Activated CD8-positive, alpha-beta T cell treated with anti-CD3 and anti-CD28 coated beads, Interleukin-2, amount 10 ng/mL, durations not matched to agents 7 days and 5 days (primary cell): ENCODE data around the gene COL16A1. TPM values are rescaled to one million over a fixed set of nuclear protein-coding genes. Genes with fewer than 3 reads are reported as not detected.

ENCODE experiments used
- ATAC-seq: fragments of 150-1000 bp; cut with Tn5 transposase; one replicate; pipeline ENCODE4 v1.10.0; 2021; ENCODE audit warnings: moderate library complexity
- CTCF ChIA-PET: fragments of 350-600 bp; sonication (Branson Sonifier 250); formaldehyde crosslinking; loops from one replicate; lab custom pipeline; 2021; ENCODE audit warnings: antibody characterized with exemption; lab: Charles Lee
- POLR2A ChIA-PET: fragments of 350-600 bp; sonication (Branson Sonifier 250); formaldehyde crosslinking; loops from one replicate; lab custom pipeline; 2021; ENCODE audit warnings: antibody characterized with exemption; lab: Charles Lee
- DNase-seq: peaks from one replicate; pipeline ENCODE4 v3.0.0-alpha.2; 2020
- H3K27ac Mint-ChIP-seq: one replicate; pipeline ENCODE4 v1.8.0; 2021; ENCODE audit warnings: mild to moderate bottlenecking, mixed read lengths
- H3K27me3 Mint-ChIP-seq: one replicate; pipeline ENCODE4 v1.8.0; 2021; ENCODE audit warnings: low read depth, mixed read lengths
- H3K36me3 Mint-ChIP-seq: one replicate; pipeline ENCODE4 v1.8.0; 2021; ENCODE audit warnings: low read depth, mixed read lengths
- H3K4me1 Mint-ChIP-seq: one replicate; pipeline ENCODE4 v1.8.0; 2021; ENCODE audit warnings: low read depth, mixed read lengths
- H3K4me3 Mint-ChIP-seq: one replicate; pipeline ENCODE4 v1.8.0; 2021; ENCODE audit warnings: mild to moderate bottlenecking, mixed read lengths
- H3K9me3 Mint-ChIP-seq: one replicate; pipeline ENCODE4 v1.8.0; 2022; ENCODE audit warnings: mixed read lengths; ENCODE audit not compliant: insufficient read depth
- total RNA-seq, 2 experiments: library from RNA; stranded (reverse); gene quantifications; one replicate each; pipeline ENCODE4 v1.2.3, GENCODE V29; 2021

COL16A1 gene
- total RNA-seq, 2 experiments from 2014 or later, result not detected

DNA sequence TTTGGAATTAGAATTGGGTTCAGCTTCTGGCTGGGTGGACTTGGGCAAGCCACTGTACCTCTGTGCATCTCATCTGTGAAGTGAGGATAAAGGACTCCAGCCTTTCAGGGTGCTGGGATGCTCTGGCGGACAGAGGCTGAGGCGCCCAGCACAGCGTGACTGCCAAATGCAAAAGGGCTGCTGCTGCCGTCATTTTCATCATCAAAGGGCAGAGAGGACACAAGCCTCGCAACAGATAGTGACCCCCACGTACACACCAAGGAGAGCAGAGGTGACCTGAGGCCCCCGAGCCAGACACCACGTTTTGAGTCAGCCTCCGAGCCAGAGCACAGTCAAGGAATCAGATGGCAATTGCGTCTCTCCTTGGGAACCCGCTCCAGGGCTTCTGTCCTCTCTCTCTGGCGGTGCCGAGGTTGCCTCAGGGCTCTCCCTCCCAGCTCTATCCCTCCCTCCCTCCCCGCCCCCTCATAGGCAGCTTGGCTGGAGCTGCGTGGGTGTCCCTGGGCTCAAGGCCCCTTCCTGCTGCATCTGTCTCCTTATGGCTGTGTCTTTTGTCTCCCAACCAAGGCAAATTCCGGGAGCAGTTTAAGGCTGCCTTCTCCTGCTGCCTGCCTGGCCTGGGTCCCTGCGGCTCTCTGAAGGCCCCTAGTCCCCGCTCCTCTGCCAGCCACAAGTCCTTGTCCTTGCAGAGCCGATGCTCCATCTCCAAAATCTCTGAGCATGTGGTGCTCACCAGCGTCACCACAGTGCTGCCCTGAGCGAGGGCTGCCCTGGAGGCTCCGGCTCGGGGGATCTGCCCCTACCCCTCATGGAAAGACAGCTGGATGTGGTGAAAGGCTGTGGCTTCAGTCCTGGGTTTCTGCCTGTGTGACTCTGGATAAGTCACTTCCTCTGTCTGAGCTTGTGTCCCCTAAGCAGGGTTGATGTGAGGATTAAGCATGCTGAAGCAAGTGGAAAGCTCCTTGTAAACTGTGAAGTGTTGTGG, 77.3 kb downstream of the COL16A1 start:
- POLR2A ChIA-PET, result no interaction called here
- Mint-ChIP-seq H3K9me3 (no peaks in the 10 kb centered on the region), H3K36me3 (peaks cover 11% of the 10 kb centered on the region), H3K27me3 (no peaks in the 10 kb centered on the region), H3K4me3 (no peak overlapping the region), H3K27ac (no peak overlapping the region), H3K4me1 (peaks cover 13% of the 10 kb centered on the region)
- no peak for DNase-seq
- CTCF ChIA-PET, result interaction anchor here (1.2 kb wide), 1 partner anchor 8 kb away, joined by 5 read pairs; no protein-coding TSS in a partner anchor
- ATAC-seq, result no peak

DNA sequence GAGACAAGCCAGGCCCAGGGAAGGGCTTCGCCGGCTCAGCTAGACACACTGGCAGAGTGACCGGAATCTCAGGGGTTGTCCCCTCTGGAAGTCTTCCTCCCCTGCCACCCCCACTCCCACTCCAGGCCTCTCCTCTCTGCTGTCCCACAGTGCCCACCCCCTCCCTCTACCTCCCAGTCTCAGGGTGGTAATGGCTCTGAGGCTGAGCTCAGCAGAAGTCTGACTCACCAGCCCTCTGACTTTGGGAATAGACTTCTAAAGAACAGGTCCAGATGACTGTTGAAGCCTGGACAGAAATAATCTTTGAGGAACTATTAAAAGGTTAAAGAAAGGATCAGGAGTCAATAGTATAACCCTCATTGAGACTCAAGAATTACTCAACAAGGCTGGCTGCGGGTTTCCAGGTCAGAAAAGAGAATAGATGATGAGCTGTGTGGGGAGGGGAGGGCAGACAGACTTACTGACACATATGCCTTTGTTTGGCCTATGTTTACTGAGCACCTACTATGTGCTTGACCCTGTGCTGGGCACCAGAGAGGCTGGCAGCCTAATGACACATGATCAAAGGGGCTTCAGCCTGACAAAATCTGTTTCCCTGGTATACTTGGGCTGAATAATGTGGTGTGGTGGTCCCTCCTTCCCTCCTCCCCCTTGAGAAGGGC, 78.1 kb downstream of the COL16A1 start:
- CTCF ChIA-PET, result no interaction called here
- POLR2A ChIA-PET, result no interaction called here

DNA sequence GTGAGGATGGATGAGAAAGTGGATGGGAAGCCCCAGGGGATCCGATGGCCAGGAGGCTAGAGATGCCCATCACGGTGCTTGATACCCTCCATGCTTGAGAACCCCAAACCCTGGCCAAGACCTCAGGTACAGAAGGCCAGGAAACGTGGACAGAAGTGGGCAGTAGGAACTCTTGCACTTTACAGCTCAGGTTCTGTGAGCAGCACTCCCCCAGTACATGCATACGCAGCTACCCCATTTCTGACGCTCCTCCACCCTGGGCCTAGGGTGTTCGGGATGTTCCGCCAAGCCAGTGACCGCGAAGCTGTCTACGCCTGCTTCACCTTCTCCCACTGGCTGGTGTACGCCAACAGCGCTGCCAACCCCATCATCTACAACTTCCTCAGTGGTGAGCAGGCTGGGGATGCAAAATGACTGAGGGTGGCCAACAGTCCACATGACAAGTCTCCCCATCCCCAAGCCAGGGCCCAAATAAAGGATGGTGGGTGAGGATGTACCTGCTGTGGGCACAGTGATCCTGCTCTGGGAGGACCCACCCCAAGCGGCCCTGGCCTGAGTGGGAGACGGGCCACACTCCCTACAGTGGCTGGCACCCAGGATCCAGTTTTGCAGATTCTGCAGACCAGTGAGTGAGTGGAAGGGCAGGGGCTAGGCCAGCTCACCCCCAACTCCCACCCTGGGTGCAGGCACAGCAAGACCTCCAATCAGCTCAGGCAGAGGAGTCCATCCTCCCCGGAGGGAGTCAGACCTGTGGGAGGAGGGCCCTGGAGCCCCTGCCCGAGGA, 78.9 kb downstream of the COL16A1 start:
- Mint-ChIP-seq H3K4me3 (no peak overlapping the region), H3K4me1 (peaks cover 13% of the 10 kb centered on the region), H3K36me3 (peaks cover 7% of the 10 kb centered on the region), H3K9me3 (no peaks in the 10 kb centered on the region), H3K27me3 (no peaks in the 10 kb centered on the region), H3K27ac (no peak overlapping the region)
- DNase-seq (no peak), ATAC-seq (no peak)
- CTCF ChIA-PET, result no interaction called here
- POLR2A ChIA-PET, result no interaction called here

More for the DNA sequence above, 78.1 kb downstream of the COL16A1 start:
- peaks cover 11% of the 10 kb centered on the region for H3K36me3 Mint-ChIP-seq
- no peaks in the 10 kb centered on the region for H3K9me3 Mint-ChIP-seq
- ATAC-seq, result no peak
- DNase-seq, result no peak
- no peak overlapping the region for H3K27ac Mint-ChIP-seq
- no peaks in the 10 kb centered on the region for H3K27me3 Mint-ChIP-seq
- peaks cover 13% of the 10 kb centered on the region for H3K4me1 Mint-ChIP-seq
- no peak overlapping the region for H3K4me3 Mint-ChIP-seq

DNA sequence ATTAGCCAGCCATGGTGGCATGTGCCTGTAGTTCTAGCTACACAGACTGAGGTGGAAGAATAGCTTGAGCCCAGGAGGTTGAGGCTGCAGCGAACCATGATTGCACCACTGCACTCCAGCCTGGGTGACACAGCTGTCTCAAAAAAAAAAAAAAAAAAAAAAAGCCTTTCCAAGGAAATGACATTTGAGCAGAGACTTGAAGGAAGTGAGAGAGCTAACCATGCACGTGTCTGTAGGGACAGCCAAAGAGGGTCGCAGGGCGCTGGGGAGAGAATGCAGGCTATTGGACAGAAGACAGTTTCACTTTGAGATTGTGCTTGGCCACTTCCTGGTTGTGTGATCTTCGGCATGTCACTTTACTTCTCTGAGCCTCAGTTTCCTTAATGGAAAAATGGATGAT, 79.5 kb downstream of the COL16A1 start:
- POLR2A ChIA-PET, result no interaction called here
- Mint-ChIP-seq H3K27me3 (no peaks in the 10 kb centered on the region), H3K9me3 (no peaks in the 10 kb centered on the region), H3K36me3 (peaks cover 5% of the 10 kb centered on the region), H3K27ac (peak overlapping the region; percentile 39), H3K4me1 (peaks cover 13% of the 10 kb centered on the region), H3K4me3 (no peak overlapping the region)
- CTCF ChIA-PET, result no interaction called here
- DNase-seq (no peak), ATAC-seq (no peak)

DNA sequence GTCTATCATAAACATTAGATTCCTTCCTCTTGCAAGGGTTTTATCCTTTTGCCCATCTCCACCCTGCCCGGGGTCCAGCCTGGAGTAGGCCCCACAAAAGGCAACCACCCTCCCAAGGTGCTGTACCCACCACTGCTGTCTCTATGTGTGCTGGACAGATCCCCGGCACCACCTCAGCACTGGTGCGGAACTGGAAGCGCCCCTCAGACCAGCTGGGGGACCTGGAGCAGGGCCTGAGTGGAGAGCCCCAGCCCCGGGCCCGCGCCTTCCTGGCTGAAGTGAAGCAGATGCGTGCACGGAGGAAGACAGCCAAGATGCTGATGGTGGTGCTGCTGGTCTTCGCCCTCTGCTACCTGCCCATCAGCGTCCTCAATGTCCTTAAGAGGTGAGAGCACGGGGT, 80.5 kb downstream of the COL16A1 start:
- H3K4me1 Mint-ChIP-seq, result peaks cover 13% of the 10 kb centered on the region
- no peaks in the 10 kb centered on the region for H3K9me3 Mint-ChIP-seq
- H3K27me3 Mint-ChIP-seq, result peaks cover 2% of the 10 kb centered on the region
- CTCF ChIA-PET, result no interaction called here
- H3K27ac Mint-ChIP-seq, result no peak overlapping the region
- ATAC-seq, result no peak
- DNase-seq, result no peak
- peaks cover 5% of the 10 kb centered on the region for H3K36me3 Mint-ChIP-seq
- no peak overlapping the region for H3K4me3 Mint-ChIP-seq
- POLR2A ChIA-PET, result no interaction called here

DNA sequence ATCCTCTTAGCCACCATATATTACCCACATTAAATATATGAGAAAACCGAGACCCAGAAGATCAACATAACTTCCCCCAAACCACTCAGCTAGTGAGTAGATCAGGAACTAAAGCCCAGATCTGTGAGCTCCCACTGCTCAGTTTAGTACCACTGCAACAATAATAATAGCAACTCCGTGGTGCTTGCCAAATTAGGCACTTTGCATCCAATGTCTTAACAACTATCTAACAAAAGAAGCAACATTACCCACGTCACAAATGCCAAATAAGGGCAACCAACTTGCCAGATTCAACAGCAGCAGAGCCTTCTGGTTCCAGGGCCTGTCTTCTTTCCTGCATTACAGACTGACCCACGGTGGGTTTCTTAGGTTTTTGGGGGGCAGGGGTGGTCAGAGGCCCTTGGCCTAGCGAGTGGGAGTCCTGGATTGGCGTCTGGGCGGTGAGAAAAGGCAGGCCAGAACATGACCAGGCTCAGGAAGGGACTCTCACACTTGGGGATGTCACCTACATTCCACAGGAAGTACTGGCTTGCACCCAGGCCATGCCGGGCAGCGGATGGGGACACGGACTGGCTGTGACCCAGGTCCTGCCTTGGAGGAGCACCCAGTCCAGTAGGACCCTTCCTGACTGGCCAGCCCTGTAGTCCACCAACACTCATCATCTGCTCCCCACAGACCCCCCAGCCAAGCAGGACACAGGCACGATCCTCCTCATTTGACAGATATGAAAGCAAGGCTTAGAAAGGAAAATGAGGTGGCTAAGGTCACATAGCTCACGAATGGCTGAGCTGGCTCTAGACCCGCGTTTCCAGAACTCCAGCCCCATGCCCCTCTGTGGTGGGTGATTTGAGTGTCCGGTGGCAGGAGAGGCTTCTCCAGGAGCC, 81.7 kb downstream of the COL16A1 start:
- Mint-ChIP-seq H3K27me3 (peaks cover 6% of the 10 kb centered on the region), H3K4me1 (peaks cover 15% of the 10 kb centered on the region), H3K36me3 (peaks cover 5% of the 10 kb centered on the region), H3K27ac (no peak overlapping the region), H3K4me3 (no peak overlapping the region), H3K9me3 (no peaks in the 10 kb centered on the region)
- DNase-seq (no peak), ATAC-seq (no peak)
- ChIA-PET POLR2A (no interaction called here), CTCF (no interaction called here)

DNA sequence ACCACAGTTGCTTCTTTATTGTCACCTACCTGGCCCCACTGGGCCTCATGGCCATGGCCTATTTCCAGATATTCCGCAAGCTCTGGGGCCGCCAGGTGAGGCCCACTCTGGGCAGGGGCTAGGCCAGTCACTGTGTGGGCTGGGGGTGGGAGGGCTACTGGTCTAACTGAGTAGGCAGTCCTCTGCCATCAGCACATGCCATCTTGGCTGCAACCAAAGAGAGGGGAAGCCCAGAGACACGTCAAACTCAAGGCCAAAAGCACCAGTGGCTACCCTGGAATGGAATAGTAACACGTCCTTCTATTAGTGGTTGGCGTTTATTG, 82.4 kb downstream of the COL16A1 start:
- ChIA-PET POLR2A (no interaction called here), CTCF (no interaction called here)

DNA sequence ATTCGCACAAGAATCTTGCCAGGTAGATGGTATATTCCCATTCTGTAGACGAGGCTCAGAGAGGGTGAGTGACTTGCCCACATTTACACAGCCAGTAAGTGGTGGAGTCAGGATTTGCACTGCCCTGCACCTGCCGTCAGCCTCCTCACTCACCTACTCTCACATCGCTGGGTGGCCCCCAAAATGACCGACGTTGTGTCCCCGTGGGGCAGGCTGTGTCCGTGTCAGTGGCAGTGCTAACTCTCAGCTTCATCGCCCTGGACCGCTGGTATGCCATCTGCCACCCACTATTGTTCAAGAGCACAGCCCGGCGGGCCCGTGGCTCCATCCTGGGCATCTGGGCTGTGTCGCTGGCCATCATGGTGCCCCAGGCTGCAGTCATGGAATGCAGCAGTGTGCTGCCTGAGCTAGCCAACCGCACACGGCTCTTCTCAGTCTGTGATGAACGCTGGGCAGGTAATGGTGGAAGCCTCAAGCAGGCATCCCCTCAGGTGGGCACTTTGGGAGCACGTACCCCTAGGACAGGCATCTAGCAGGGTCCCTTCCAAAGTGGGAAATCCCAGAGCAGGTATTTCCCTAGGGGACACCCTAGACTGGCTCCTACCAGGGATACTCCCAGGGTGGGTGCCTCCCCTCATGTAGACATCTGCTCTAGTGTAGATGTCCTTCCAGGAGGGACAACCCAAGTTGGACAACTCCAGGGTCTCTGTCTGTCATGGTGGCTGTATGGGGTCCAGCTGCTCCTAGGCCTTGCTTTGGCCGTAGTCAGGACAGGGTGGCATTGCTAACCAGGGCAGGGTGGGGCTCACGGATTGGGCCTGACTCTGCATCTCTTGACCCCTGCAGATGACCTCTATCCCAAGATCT, 83.0 kb downstream of the COL16A1 start:
- DNase-seq, result no peak
- H3K4me3 Mint-ChIP-seq, result no peak overlapping the region
- no peak overlapping the region for H3K27ac Mint-ChIP-seq
- H3K4me1 Mint-ChIP-seq, result peaks cover 15% of the 10 kb centered on the region
- H3K36me3 Mint-ChIP-seq, result peaks cover 5% of the 10 kb centered on the region
- H3K27me3 Mint-ChIP-seq, result peaks cover 17% of the 10 kb centered on the region
- ChIA-PET POLR2A (no interaction called here), CTCF (no interaction called here)
- no peak for ATAC-seq
- H3K9me3 Mint-ChIP-seq, result no peaks in the 10 kb centered on the region

More for the DNA sequence above, 82.4 kb downstream of the COL16A1 start:
- H3K4me1 Mint-ChIP-seq, result peaks cover 15% of the 10 kb centered on the region
- no peak overlapping the region for H3K4me3 Mint-ChIP-seq
- no peak overlapping the region for H3K27ac Mint-ChIP-seq
- DNase-seq (no peak), ATAC-seq (no peak)
- peaks cover 5% of the 10 kb centered on the region for H3K36me3 Mint-ChIP-seq
- peaks cover 12% of the 10 kb centered on the region for H3K27me3 Mint-ChIP-seq
- H3K9me3 Mint-ChIP-seq, result no peaks in the 10 kb centered on the region

DNA sequence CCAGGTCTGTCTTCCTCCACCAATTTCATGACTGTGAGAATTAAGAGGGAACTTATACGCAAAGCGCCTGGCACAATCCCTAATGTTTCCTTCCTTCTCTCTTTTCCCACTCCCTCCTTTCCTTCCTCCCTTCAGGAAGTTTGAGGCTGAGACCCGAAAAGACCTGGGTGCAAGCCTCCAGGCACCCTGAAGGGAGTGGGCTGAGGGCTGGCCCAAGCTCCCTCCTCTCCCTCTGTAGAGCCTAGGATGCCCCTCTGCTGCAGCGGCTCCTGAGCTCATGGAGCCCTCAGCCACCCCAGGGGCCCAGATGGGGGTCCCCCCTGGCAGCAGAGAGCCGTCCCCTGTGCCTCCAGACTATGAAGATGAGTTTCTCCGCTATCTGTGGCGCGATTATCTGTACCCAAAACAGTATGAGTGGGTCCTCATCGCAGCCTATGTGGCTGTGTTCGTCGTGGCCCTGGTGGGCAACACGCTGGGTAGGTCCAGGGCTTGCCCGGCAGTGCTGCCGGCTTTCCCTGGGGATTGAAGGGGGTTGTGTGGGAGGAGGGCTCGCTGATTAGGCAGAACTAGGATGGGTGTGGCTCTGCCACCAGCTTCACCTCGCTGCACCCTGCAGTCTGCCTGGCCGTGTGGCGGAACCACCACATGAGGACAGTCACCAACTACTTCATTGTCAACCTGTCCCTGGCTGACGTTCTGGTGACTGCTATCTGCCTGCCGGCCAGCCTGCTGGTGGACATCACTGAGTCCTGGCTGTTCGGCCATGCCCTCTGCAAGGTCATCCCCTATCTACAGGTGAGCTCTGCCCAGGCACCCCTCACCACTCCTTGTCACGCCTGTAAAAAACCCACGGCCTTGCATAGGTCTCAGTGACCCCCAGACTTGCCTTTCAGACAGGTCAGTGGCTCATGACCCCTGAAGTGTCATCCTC, 84.6 kb downstream of the COL16A1 start:
- no peak overlapping the region for H3K4me3 Mint-ChIP-seq
- no peak for ATAC-seq
- no peak for DNase-seq
- no peak overlapping the region for H3K27ac Mint-ChIP-seq
- H3K9me3 Mint-ChIP-seq, result no peaks in the 10 kb centered on the region
- H3K36me3 Mint-ChIP-seq, result no peaks in the 10 kb centered on the region
- CTCF ChIA-PET, result interaction anchor here (0.6 to 1.5 kb wide), 14 partner anchors 8 to 170 kb away, joined by 3 to 9 read pairs (median 3); partner anchors contain the start of gene PEF1
- POLR2A ChIA-PET, result no interaction called here
- H3K4me1 Mint-ChIP-seq, result peaks cover 7% of the 10 kb centered on the region
- peaks cover 20% of the 10 kb centered on the region for H3K27me3 Mint-ChIP-seq
